ENCODE results near the gene OLFML2B.

The OLFML2B gene

DNA sequence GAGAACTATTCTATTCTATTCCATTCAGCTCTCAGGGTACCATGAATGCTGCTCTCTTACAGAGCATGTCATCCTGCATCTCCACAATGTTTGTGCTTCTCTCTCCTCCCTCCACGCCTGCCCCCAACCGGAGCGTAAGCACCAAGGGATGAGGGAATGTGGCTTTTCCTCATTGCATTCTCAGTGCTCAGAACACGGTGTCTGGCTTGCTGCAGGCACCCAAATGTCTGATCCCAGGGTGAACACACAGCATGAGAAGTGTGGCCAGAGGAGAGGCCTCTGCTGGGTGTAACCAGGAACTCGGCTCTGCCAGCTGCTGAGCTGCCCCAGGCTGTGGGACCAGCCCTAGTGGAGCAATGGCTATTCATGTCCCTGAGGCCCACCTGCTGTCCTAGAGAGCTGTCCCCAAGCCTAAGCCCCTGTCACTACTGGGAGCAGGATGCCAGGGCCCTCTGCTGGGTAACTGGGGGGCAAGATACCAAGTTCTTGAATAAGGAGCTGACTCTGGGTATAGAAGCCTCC, 38.3 kb downstream of the OLFML2B start:
- no peak for DNase-seq
- TF ChIP-seq, protein P1, sequence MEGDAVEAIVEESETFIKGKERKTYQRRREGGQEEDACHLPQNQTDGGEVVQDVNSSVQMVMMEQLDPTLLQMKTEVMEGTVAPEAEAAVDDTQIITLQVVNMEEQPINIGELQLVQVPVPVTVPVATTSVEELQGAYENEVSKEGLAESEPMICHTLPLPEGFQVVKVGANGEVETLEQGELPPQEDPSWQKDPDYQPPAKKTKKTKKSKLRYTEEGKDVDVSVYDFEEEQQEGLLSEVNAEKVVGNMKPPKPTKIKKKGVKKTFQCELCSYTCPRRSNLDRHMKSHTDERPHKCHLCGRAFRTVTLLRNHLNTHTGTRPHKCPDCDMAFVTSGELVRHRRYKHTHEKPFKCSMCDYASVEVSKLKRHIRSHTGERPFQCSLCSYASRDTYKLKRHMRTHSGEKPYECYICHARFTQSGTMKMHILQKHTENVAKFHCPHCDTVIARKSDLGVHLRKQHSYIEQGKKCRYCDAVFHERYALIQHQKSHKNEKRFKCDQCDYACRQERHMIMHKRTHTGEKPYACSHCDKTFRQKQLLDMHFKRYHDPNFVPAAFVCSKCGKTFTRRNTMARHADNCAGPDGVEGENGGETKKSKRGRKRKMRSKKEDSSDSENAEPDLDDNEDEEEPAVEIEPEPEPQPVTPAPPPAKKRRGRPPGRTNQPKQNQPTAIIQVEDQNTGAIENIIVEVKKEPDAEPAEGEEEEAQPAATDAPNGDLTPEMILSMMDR (IDR thresholded peaks at IDR 0.05; ENCODE audit: low read depth, low read length), result no peak
- Histone ChIP-seq H3K9me3 (no peaks in the 10 kb centered on the region; the same call in 1 of the 2 replicates), H3K36me3 (no peaks in the 10 kb centered on the region), H3K4me3 (ENCODE audit: low read depth, low read length) (no peak overlapping the region), H3K27me3 (no peaks in the 10 kb centered on the region), H3K4me1 (no peaks in the 10 kb centered on the region)

DNA sequence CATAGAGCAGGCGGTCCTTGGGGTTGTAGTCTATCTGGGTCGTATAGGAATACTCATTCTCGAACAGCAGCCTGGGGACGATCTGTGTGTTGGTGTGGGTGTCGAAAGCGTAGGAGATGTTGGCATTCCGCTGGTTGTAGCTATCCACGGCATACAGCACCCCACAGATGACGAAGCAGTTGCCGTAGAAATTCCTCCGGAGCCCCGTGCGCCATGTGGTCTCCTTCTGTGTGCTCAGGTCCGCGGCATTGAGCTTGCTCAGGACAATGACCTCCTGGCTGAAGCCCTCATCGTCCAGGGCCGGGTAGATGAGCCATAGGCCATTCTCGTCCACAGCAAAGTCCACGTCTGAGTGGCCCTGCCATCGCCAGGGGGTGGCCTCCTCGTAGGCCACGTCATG, 39.9 kb downstream of the OLFML2B start:
- no peak for DNase-seq
- no peaks in the 10 kb centered on the region for H3K4me1 ChIP-seq
- TF ChIP-seq, protein P1 (IDR thresholded peaks at IDR 0.05; ENCODE audit: low read depth, low read length), result no peak
- H3K9me3 ChIP-seq, result no peaks in the 10 kb centered on the region; the same call in 1 of the 2 replicates
- no peak overlapping the region for H3K4me3 ChIP-seq (ENCODE audit: low read depth, low read length)
- H3K36me3 ChIP-seq, result no peaks in the 10 kb centered on the region
- H3K27me3 ChIP-seq, result no peaks in the 10 kb centered on the region

- Histone ChIP-seq H3K4me1 (no peaks in the 10 kb centered on the region), H3K9me3 (no peaks in the 10 kb centered on the region; the same call in 1 of the 2 replicates), H3K36me3 (no peaks in the 10 kb centered on the region), H3K4me3 (ENCODE audit: low read depth, low read length) (no peak overlapping the region), H3K27me3 (no peaks in the 10 kb centered on the region)
- no peak for DNase-seq
- TF ChIP-seq, protein P1 (IDR thresholded peaks at IDR 0.05; ENCODE audit: low read depth, low read length), result no peak
These were observed 40.8 kb downstream of the OLFML2B start for GRCh38 chr1:161982917-161983316.

GRCh38 chr1:161982507-161982895, 41.2 kb downstream of the OLFML2B start:
- TF ChIP-seq, protein P1 (IDR thresholded peaks at IDR 0.05; ENCODE audit: low read depth, low read length), result no peak

DNA sequence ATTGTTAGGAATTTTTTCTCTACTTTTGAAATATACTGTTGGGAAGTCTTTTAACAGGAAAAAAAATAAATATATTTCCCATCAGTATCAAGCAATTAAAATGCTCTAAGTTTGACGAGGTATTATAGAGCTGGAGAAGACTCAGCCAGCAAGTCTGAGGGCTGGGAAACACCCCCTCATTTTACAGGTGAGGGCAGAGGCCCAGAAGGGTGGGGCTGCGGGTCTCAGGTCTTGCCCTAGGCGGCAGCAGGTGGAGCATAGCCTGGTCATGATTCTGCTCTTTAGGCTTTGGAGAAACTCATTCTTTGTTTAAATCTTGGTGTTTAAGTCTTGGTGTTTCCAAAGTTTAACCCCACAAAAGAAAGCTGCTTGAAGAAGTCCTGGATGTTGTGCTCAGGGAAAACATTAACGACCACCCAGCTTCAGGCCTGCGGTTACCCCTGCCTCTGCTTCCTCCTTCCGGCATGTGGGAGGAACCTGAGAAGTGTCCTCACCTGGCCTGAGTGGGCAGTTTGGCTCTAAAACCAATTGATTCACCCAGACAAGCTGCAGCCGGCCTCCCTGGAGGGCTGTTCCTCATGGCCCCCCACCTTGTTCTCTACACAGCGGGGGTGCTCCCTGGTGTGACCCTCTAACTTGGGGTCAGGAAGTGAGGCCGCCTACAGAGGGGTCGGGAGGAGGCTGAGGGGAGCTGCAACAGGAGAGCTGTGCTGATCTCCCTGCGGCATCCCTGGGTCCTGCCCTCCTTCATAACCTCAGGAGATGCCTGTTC, 41.7 kb downstream of the OLFML2B start:
- no peak overlapping the region for H3K4me3 ChIP-seq (ENCODE audit: low read depth, low read length)
- TF ChIP-seq, protein P1 (IDR thresholded peaks at IDR 0.05; ENCODE audit: low read depth, low read length), result no peak

More at GRCh38 chr1:161982507-161982895, 41.2 kb downstream of the OLFML2B start:
- no peaks in the 10 kb centered on the region; the same call in 1 of the 2 replicates for H3K9me3 ChIP-seq
- DNase-seq, result no peak
- no peak overlapping the region for H3K4me3 ChIP-seq (ENCODE audit: low read depth, low read length)
- H3K36me3 ChIP-seq, result no peaks in the 10 kb centered on the region
- no peaks in the 10 kb centered on the region for H3K4me1 ChIP-seq
- H3K27me3 ChIP-seq, result no peaks in the 10 kb centered on the region

GRCh38 chr1:161981126-161981525, 42.5 kb downstream of the OLFML2B start:
- no peaks in the 10 kb centered on the region for H3K36me3 ChIP-seq
- TF ChIP-seq, protein P1 (IDR thresholded peaks at IDR 0.05; ENCODE audit: low read depth, low read length), result no peak

More for the DNA sequence above, 41.7 kb downstream of the OLFML2B start:
- Histone ChIP-seq H3K4me1 (no peaks in the 10 kb centered on the region), H3K9me3 (no peaks in the 10 kb centered on the region), H3K27me3 (no peaks in the 10 kb centered on the region), H3K36me3 (no peaks in the 10 kb centered on the region)
- no peak for DNase-seq

More at GRCh38 chr1:161981126-161981525, 42.5 kb downstream of the OLFML2B start:
- DNase-seq, result no peak
- H3K27me3 ChIP-seq, result no peaks in the 10 kb centered on the region
- no peaks in the 10 kb centered on the region for H3K9me3 ChIP-seq
- no peaks in the 10 kb centered on the region for H3K4me1 ChIP-seq
- H3K4me3 ChIP-seq (ENCODE audit: low read depth, low read length), result no peak overlapping the region
